T-cell (primary cell): ENCODE results near the gene SLC47A1. TPM values are rescaled to one million over a fixed set of nuclear protein-coding genes. Genes with fewer than 3 reads are reported as not detected.
A peak's percentile ranks its signal among the peaks of the same experiment; 100 is the strongest.

ENCODE experiments used
- ATAC-seq, 4 experiments: fragments of 200-7000 bp in 3 of 4; fragments of 150-1000 bp in 1 of 4; cut with Tn5 transposase; replicated peaks in 1 of 4; 1 replicate in 3 of 4; 2 replicates in 1 of 4; pipeline ENCODE4 v1.10.0; 2021; ENCODE audit warnings: moderate library complexity in 3 of 4, mild to moderate bottlenecking in 2 of 4, moderate number of reproducible peaks in 1 of 4
- CTCF ChIA-PET, 2 donors: fragments of 300-600 bp; sonication (Branson Sonifier 250); formaldehyde crosslinking; loops; one replicate each; lab custom pipeline; 2022; ENCODE audit warnings: antibody characterized with exemption in 2 of 2; lab: Charles Lee
- POLR2A ChIA-PET, 2 donors: fragments of 300-600 bp; sonication (Branson Sonifier 250); formaldehyde crosslinking; loops; one replicate each; lab custom pipeline; 2022; ENCODE audit warnings: antibody characterized with exemption in 2 of 2; lab: Charles Lee
- DNase-seq, 35 experiments: peaks; one replicate each; pipeline versions ENCODE4 v3.0.0 to v3.0.0-alpha.2; 2013 to 2023
- H3K27ac ChIP-seq: one replicate; pipeline ENCODE4 v1.5.1; 2013; ENCODE audit warnings: low read length
- H3K27me3 ChIP-seq, 2 experiments: replicated peaks in 1 of 2; 1 replicate in 1 of 2; 2 replicates in 1 of 2; pipeline versions ENCODE4 v1.6.1 to v1.7.0; 2013; ENCODE audit warnings: low read length in 1 of 2, mixed read lengths in 1 of 2; ENCODE audit not compliant: control insufficient read depth in 2 of 2, insufficient read depth in 2 of 2; ENCODE audit errors: extremely low read depth in 1 of 2
- H3K36me3 ChIP-seq, 2 donors: 1 replicate in 1 of 2; 2 replicates in 1 of 2; pipeline versions ENCODE4 v1.6.1 to v1.7.0; 2013; ENCODE audit warnings: low read length in 1 of 2; ENCODE audit not compliant: control insufficient read depth in 2 of 2, insufficient read depth in 1 of 2; ENCODE audit errors: extremely low read depth in 1 of 2
- H3K4me1 ChIP-seq, 2 experiments: 1 replicate in 1 of 2; 2 replicates in 1 of 2; pipeline versions ENCODE4 v1.6.1 to v1.7.0; 2013; ENCODE audit warnings: low read length in 2 of 2, mixed read lengths in 1 of 2; ENCODE audit not compliant: insufficient read depth in 2 of 2, control insufficient read depth in 1 of 2; ENCODE audit errors: extremely low read depth in 1 of 2
- H3K4me3 ChIP-seq, 2 donors: 1 replicate in 1 of 2; 2 replicates in 1 of 2; pipeline versions ENCODE4 v1.5.1 to v1.7.0; 2013; ENCODE audit warnings: mild to moderate bottlenecking in 2 of 2, low read length in 1 of 2, moderate library complexity in 1 of 2; ENCODE audit not compliant: control insufficient read depth in 1 of 2; ENCODE audit errors: extremely low read depth in 1 of 2
- H3K9me3 ChIP-seq: 2 replicates; pipeline ENCODE4 v1.7.0; 2013
- H3K27ac Mint-ChIP-seq, 2 donors: one replicate each; pipeline ENCODE4 v1.8.0; 2020 to 2021; ENCODE audit warnings: mild to moderate bottlenecking in 2 of 2, mixed read lengths in 2 of 2
- H3K27me3 Mint-ChIP-seq, 2 donors: one replicate each; pipeline ENCODE4 v1.8.0; 2021 to 2022; ENCODE audit warnings: mixed read lengths in 2 of 2
- H3K36me3 Mint-ChIP-seq: one replicate; pipeline ENCODE4 v1.8.0; 2021; ENCODE audit warnings: mixed read lengths
- H3K4me1 Mint-ChIP-seq, 3 donors: one replicate each; pipeline ENCODE4 v1.8.0; 2020 to 2022; ENCODE audit warnings: mixed read lengths in 3 of 3, mild to moderate bottlenecking in 1 of 3
- H3K4me3 Mint-ChIP-seq, 3 donors: one replicate each; pipeline ENCODE4 v1.8.0; 2020 to 2022; ENCODE audit warnings: mild to moderate bottlenecking in 3 of 3, mixed read lengths in 3 of 3, moderate library complexity in 3 of 3
- H3K9me3 Mint-ChIP-seq, 3 donors: one replicate each; pipeline ENCODE4 v1.8.0; 2020 to 2022; ENCODE audit warnings: mixed read lengths in 3 of 3
- WGBS: methylation state at CpG from one replicate; pipeline ENCODE4 v1.1.5; 2013; ENCODE audit warnings: missing lambda C conversion rate; ENCODE audit not compliant: insufficient coverage; 5-methylcytosine and 5-hydroxymethylcytosine counted together
- total RNA-seq, 35 experiments: library from RNA in 6 of 35; stranded (reverse) in 6 of 35; fragments of 120-200 nt in 1 of 35; gene quantifications; one replicate each; pipeline versions ENCODE4 v1.2.1 to v1.2.4 and lab custom pipeline; 2013 to 2026

Gene SLC47A1
- total RNA-seq, 5 donors from 2014 or later (not counting 1 experiment from before 2014, with no cell fraction given): 0.10 to 0.66 (median 0.31) TPM; not detected in 1

- H3K4me1 Mint-ChIP-seq: no peaks in the 10 kb centered on the region
- 84% methylated on average over 5 of the region's 5 CpGs for WGBS
- POLR2A ChIA-PET: no interaction called here
- no peaks in the 10 kb centered on the region for H3K36me3 Mint-ChIP-seq
- H3K27ac Mint-ChIP-seq: no peak overlapping the region
- DNase-seq: no peak
- no peaks in the 10 kb centered on the region for H3K4me1 ChIP-seq
- H3K9me3 ChIP-seq: no peaks in the 10 kb centered on the region
- H3K36me3 ChIP-seq: no peaks in the 10 kb centered on the region
- no peak overlapping the region for H3K27ac ChIP-seq
- H3K4me3 Mint-ChIP-seq: no peak overlapping the region
- peaks cover 0 to 19% of the 10 kb centered on the region in 2 experiments for H3K27me3 ChIP-seq
- ATAC-seq: no peak
- CTCF ChIA-PET: no interaction called here
- H3K27me3 Mint-ChIP-seq: peaks cover 4 to 10% of the 10 kb centered on the region in 2 donors
- no peak overlapping the region for H3K4me3 ChIP-seq
- no peaks in the 10 kb centered on the region for H3K9me3 Mint-ChIP-seq
Measured at GRCh38 chr17:19596869-19597268, 63.2 kb downstream of the SLC47A1 start.

GRCh38 chr17:19610311-19610710 lies 76.7 kb downstream of the SLC47A1 start:
- H3K9me3 Mint-ChIP-seq: no peaks in the 10 kb centered on the region
- H3K27me3 ChIP-seq: peaks cover 0 to 4% of the 10 kb centered on the region in 2 experiments
- CTCF ChIA-PET: no interaction called here
- POLR2A ChIA-PET: interaction anchor here in 1 of 2 donors (0.5 to 0.6 kb wide), 2 partner anchors 224 to 225 kb away, joined by 3 to 4 read pairs; no protein-coding TSS in a partner anchor
- DNase-seq (no peak), ATAC-seq (no peak)
- no peak overlapping the region for H3K27ac ChIP-seq
- no peaks in the 10 kb centered on the region for H3K4me1 ChIP-seq
- H3K4me3 Mint-ChIP-seq: no peak overlapping the region
- no peaks in the 10 kb centered on the region for H3K9me3 ChIP-seq
- no CpG with 5 or more reads among the region's 2 CpGs for WGBS
- H3K36me3 Mint-ChIP-seq: no peaks in the 10 kb centered on the region
- no peaks in the 10 kb centered on the region for H3K36me3 ChIP-seq
- H3K4me1 Mint-ChIP-seq: peaks cover 4 to 10% (median 8%) of the 10 kb centered on the region in 3 donors
- no peak overlapping the region for H3K4me3 ChIP-seq
- peaks cover 0 to 3% of the 10 kb centered on the region in 2 donors for H3K27me3 Mint-ChIP-seq
- no peak overlapping the region for H3K27ac Mint-ChIP-seq

GRCh38 chr17:19610879-19611278 lies 77.2 kb downstream of the SLC47A1 start:
- Mint-ChIP-seq H3K36me3 (no peaks in the 10 kb centered on the region), H3K4me3 (no peak overlapping the region), H3K27ac (no peak overlapping the region), H3K4me1 (peaks cover 4 to 10% (median 8%) of the 10 kb centered on the region in 3 donors), H3K9me3 (no peaks in the 10 kb centered on the region), H3K27me3 (peaks cover 0 to 3% of the 10 kb centered on the region in 2 donors)
- Histone ChIP-seq H3K9me3 (no peaks in the 10 kb centered on the region), H3K27ac (no peak overlapping the region), H3K4me1 (no peaks in the 10 kb centered on the region), H3K4me3 (no peak overlapping the region), H3K36me3 (no peaks in the 10 kb centered on the region), H3K27me3 (peaks cover 0 to 4% of the 10 kb centered on the region in 2 experiments)
- DNase-seq: no peak
- WGBS: no CpG with 5 or more reads among the region's 5 CpGs
- CTCF ChIA-PET: no interaction called here
- ATAC-seq: no peak
- POLR2A ChIA-PET: interaction anchor here in 1 of 2 donors (0.6 kb wide), 1 partner anchor 224 kb away, joined by 4 read pairs; no protein-coding TSS in a partner anchor

- CTCF ChIA-PET: interaction anchor here in 1 of 2 donors (0.6 kb wide), 1 partner anchor 286 kb away, joined by 3 read pairs; no protein-coding TSS in a partner anchor
- Histone ChIP-seq H3K9me3 (peaks cover 4% of the 10 kb centered on the region), H3K4me3 (no peak overlapping the region), H3K27me3 (peaks cover 0 to 4% of the 10 kb centered on the region in 2 experiments), H3K27ac (no peak overlapping the region), H3K4me1 (no peaks in the 10 kb centered on the region), H3K36me3 (no peaks in the 10 kb centered on the region)
- peaks cover 3% of the 10 kb centered on the region for H3K36me3 Mint-ChIP-seq
- H3K27me3 Mint-ChIP-seq: peaks cover 0 to 5% of the 10 kb centered on the region in 2 donors
- 87% methylated on average over 9 of the region's 10 CpGs for WGBS
- peaks cover 4 to 10% (median 8%) of the 10 kb centered on the region in 3 donors for H3K4me1 Mint-ChIP-seq
- H3K27ac Mint-ChIP-seq: no peak overlapping the region
- DNase-seq: no peak
- H3K4me3 Mint-ChIP-seq: no peak overlapping the region
- ATAC-seq: no peak
- peaks cover 8 to 20% (median 12%) of the 10 kb centered on the region in 3 donors for H3K9me3 Mint-ChIP-seq
- POLR2A ChIA-PET: no interaction called here
Measured at GRCh38 chr17:19613979-19614378, 80.3 kb downstream of the SLC47A1 start.

- POLR2A ChIA-PET: no interaction called here
- Mint-ChIP-seq H3K36me3 (peaks cover 12% of the 10 kb centered on the region), H3K4me3 (no peak overlapping the region), H3K27ac (no peak overlapping the region), H3K27me3 (peaks cover under 1 to 8% of the 10 kb centered on the region in 2 donors), H3K4me1 (peaks cover 4 to 10% (median 8%) of the 10 kb centered on the region in 3 donors), H3K9me3 (peaks cover 17 to 29% (median 22%) of the 10 kb centered on the region in 3 donors)
- CTCF ChIA-PET: no interaction called here
- 73% methylated on average over 2 of the region's 4 CpGs for WGBS
- peaks cover 0 to 4% of the 10 kb centered on the region in 2 experiments for H3K27me3 ChIP-seq
- no peak overlapping the region for H3K4me3 ChIP-seq
- H3K9me3 ChIP-seq: peaks cover 5% of the 10 kb centered on the region
- no peaks in the 10 kb centered on the region for H3K4me1 ChIP-seq
- DNase-seq (peak in 1 of 35 experiments; percentile 4), ATAC-seq (no peak)
- H3K36me3 ChIP-seq: no peaks in the 10 kb centered on the region
- H3K27ac ChIP-seq: no peak overlapping the region
Measured at GRCh38 chr17:19614900-19615299, 81.2 kb downstream of the SLC47A1 start.

- no CpG with 5 or more reads among the region's 3 CpGs for WGBS
- DNase-seq (no peak), ATAC-seq (no peak)
- Mint-ChIP-seq H3K4me3 (no peak overlapping the region), H3K9me3 (peaks cover 18 to 44% (median 37%) of the 10 kb centered on the region in 3 donors), H3K36me3 (peaks cover 13% of the 10 kb centered on the region), H3K27ac (no peak overlapping the region), H3K4me1 (peaks cover 4 to 8% (median 8%) of the 10 kb centered on the region in 3 donors), H3K27me3 (peaks cover 2 to 11% of the 10 kb centered on the region in 2 donors)
- POLR2A ChIA-PET: no interaction called here
- Histone ChIP-seq H3K9me3 (peaks cover 5% of the 10 kb centered on the region), H3K4me3 (no peak overlapping the region), H3K36me3 (no peaks in the 10 kb centered on the region), H3K27ac (no peak overlapping the region), H3K4me1 (no peaks in the 10 kb centered on the region), H3K27me3 (peaks cover 0 to 4% of the 10 kb centered on the region in 2 experiments)
- CTCF ChIA-PET: no interaction called here
Measured at GRCh38 chr17:19618015-19618414, 84.4 kb downstream of the SLC47A1 start.
